Measurements from ENCODE around the gene BMP7. TPM values are rescaled to one million over a fixed set of nuclear protein-coding genes. Genes with fewer than 3 reads are reported as not detected.

The BMP7 gene
- total and polyA plus RNA-seq, 2 experiments from 2014 or later = 130 to 276 TPM

GRCh38 chr20:57124366-57124765, 142.1 kb downstream of the BMP7 start:
- no peak for DNase-seq (ENCODE audit: low read depth in 1 of 2, low spot score in 1 of 2)
- Histone ChIP-seq H3K36me3 (no peaks in the 10 kb centered on the region), H3K27me3 (no peaks in the 10 kb centered on the region), H3K4me3 (no peak overlapping the region), H3K9me3 (ENCODE audit: low read depth) (no peaks in the 10 kb centered on the region), H3K4me1 (ENCODE audit: low read depth) (no peaks in the 10 kb centered on the region), H3K27ac (no peak overlapping the region)
- no peak for TF ChIP-seq CTCF (IDR thresholded peaks at IDR 0.05; ENCODE audit: low read depth, low read length)

- Histone ChIP-seq H3K36me3 (no peaks in the 10 kb centered on the region), H3K27me3 (no peaks in the 10 kb centered on the region), H3K9me3 (ENCODE audit: low read depth) (no peaks in the 10 kb centered on the region), H3K4me3 (no peak overlapping the region), H3K4me1 (ENCODE audit: low read depth) (no peaks in the 10 kb centered on the region), H3K27ac (no peak overlapping the region)
- DNase-seq (ENCODE audit: low read depth in 1 of 2, low spot score in 1 of 2) = no peak
- no peak for TF ChIP-seq CTCF (IDR thresholded peaks at IDR 0.05; ENCODE audit: low read depth, low read length)
Measured at GRCh38 chr20:57123504-57123903, 142.9 kb downstream of the BMP7 start.

- no peak for TF ChIP-seq CTCF (IDR thresholded peaks at IDR 0.05; ENCODE audit: low read depth, low read length)
- no peaks in the 10 kb centered on the region for H3K4me1 ChIP-seq (ENCODE audit: low read depth)
- DNase-seq (ENCODE audit: low read depth in 1 of 2, low spot score in 1 of 2) = no peak
- no peaks in the 10 kb centered on the region for H3K9me3 ChIP-seq (ENCODE audit: low read depth)
- H3K27me3 ChIP-seq = no peaks in the 10 kb centered on the region
- no peak overlapping the region for H3K27ac ChIP-seq
- H3K36me3 ChIP-seq = no peaks in the 10 kb centered on the region
- H3K4me3 ChIP-seq = no peak overlapping the region
Measured at GRCh38 chr20:57122536-57123489, 143.6 kb downstream of the BMP7 start.

- H3K36me3 ChIP-seq = no peaks in the 10 kb centered on the region
- TF ChIP-seq CTCF (IDR thresholded peaks at IDR 0.05; ENCODE audit: low read depth, low read length) = no peak
- H3K9me3 ChIP-seq (ENCODE audit: low read depth) = no peaks in the 10 kb centered on the region
- no peaks in the 10 kb centered on the region for H3K27me3 ChIP-seq
- no peak overlapping the region for H3K4me3 ChIP-seq
- no peaks in the 10 kb centered on the region for H3K4me1 ChIP-seq (ENCODE audit: low read depth)
- no peak overlapping the region for H3K27ac ChIP-seq
- no peak for DNase-seq (ENCODE audit: low read depth in 1 of 2, low spot score in 1 of 2)
Measured at GRCh38 chr20:57118964-57119363, 147.5 kb downstream of the BMP7 start.

Other genes with a start within 250 kb of the BMP7 start
- gene SPO11, start 63.2 kb upstream of the BMP7 start, total RNA-seq = not detected in 2 replicates
- gene SPO11, start 63.2 kb upstream of the BMP7 start, polyA plus RNA-seq = not detected in 2 replicates
- gene RAE1, start 84.6 kb upstream of the BMP7 start, total RNA-seq = 34.2 and 46.1 TPM in 2 replicates
- gene RAE1, start 84.6 kb upstream of the BMP7 start, polyA plus RNA-seq = 72.4 and 74.1 TPM in 2 replicates
- gene RBM38, start 124.8 kb upstream of the BMP7 start, total RNA-seq = 420 and 625 TPM in 2 replicates
- 404 and 626 TPM in 2 replicates for gene RBM38, start 124.8 kb upstream of the BMP7 start, polyA plus RNA-seq

Data from cardiac muscle cell (in vitro differentiated cells and primary cell).